K562 treated with DMSO at 1 percent for 12 hours (cell line): ENCODE results near the gene NT5E. TPM values are rescaled to one million over a fixed set of nuclear protein-coding genes. Genes with fewer than 3 reads are reported as not detected.

ENCODE experiments used
- total RNA-seq: library from RNA; unstranded; fragments of 300-600 nt; gene quantifications from 2 replicates; pipeline ENCODE4 v1.2.3, GENCODE V29; 2022; ENCODE audit not compliant: insufficient read depth

NT5E gene
- not detected in 2 replicates for total RNA-seq

DNA sequence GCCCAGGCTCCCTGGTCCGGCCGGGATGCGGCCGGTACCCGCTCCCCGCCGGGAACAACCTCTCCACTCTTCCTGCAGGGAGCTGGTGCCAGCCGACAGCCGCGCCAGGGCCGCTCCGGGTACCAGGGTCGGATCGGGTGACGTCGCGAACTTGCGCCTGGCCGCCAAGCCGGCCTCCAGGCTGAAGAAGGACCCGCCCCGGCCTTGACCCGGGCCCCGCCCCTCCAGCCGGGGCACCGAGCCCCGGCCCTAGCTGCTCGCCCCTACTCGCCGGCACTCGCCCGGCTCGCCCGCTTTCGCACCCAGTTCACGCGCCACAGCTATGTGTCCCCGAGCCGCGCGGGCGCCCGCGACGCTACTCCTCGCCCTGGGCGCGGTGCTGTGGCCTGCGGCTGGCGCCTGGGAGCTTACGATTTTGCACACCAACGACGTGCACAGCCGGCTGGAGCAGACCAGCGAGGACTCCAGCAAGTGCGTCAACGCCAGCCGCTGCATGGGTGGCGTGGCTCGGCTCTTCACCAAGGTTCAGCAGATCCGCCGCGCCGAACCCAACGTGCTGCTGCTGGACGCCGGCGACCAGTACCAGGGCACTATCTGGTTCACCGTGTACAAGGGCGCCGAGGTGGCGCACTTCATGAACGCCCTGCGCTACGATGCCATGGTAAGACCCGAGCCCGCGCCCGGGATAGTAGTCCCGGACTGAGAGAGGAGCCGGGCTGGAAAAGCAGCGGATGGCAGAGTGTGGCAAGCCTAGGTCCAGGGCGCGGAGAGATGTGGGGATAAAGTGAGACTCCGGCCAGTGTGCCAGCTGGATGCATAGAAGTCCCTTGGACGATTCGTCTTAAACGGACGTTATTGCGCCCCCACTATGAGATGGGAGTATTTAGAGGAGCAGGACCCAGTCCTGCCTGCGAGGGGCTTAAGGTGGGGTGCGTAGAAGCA, at the start of gene NT5E:
Gene NT5E, plus strand, starts transcription at position 266 of the 942 bp plus-strand sequence. Its CDS starts 57 bp downstream, at position 323.

Other genes starting within 250 kb of the NT5E start
- gene SNX14, start 143.8 kb downstream of the NT5E start, total RNA-seq, result 63.1 and 66.8 TPM in 2 replicates
- gene SYNCRIP, start 192.8 kb downstream of the NT5E start, total RNA-seq, result 12.4 and 33.5 TPM in 2 replicates